B cell (primary cell): Measurements from ENCODE around the gene CARMIL1. TPM values are rescaled to one million over a fixed set of nuclear protein-coding genes. Genes with fewer than 3 reads are reported as not detected.
A peak's percentile ranks its signal among the peaks of the same experiment; 100 is the strongest.

ENCODE experiments used
- ATAC-seq: fragments of 200-7000 bp; cut with Tn5 transposase; one replicate; pipeline ENCODE4 v1.10.0; 2021; ENCODE audit warnings: low read depth, mild to moderate bottlenecking, moderate number of reproducible peaks, moderate library complexity
- CTCF ChIA-PET: fragments of 350-600 bp; sonication (Branson Sonifier 250); formaldehyde crosslinking; loops from one replicate; lab custom pipeline; 2021; ENCODE audit warnings: antibody characterized with exemption, inconsistent platforms; lab: Charles Lee
- POLR2A ChIA-PET: fragments of 350-600 bp; sonication (Branson Sonifier 250); formaldehyde crosslinking; loops from one replicate; lab custom pipeline; 2021; ENCODE audit warnings: antibody characterized with exemption; lab: Charles Lee
- DNase-seq: peaks from one replicate; pipeline ENCODE4 v3.0.0; 2013
- H2AFZ ChIP-seq: 2 replicates; pipeline ENCODE4 v1.6.1; 2012; ENCODE audit warnings: mild to moderate bottlenecking, low read depth, low read length; ENCODE audit not compliant: insufficient read depth, poor library complexity, severe bottlenecking
- H3K27ac ChIP-seq, 2 donors: 1 replicate in 1 of 2; 2 replicates in 1 of 2; pipeline ENCODE4 v1.5.1; 2012 to 2013; ENCODE audit warnings: low read length in 2 of 2, mild to moderate bottlenecking in 2 of 2, moderate library complexity in 1 of 2
- H3K27me3 ChIP-seq, 4 experiments: fragments of 200-600 bp in 1 of 4; sonication (generic) in 1 of 4; replicated peaks in 1 of 4; 1 replicate in 2 of 4; 2 replicates in 2 of 4; pipeline versions ENCODE4 v1.6.1 to v1.7.0; 2013 to 2016; ENCODE audit warnings: low read length in 3 of 4, mild to moderate bottlenecking in 2 of 4, mixed read lengths in 1 of 4, moderate library complexity in 1 of 4; ENCODE audit not compliant: insufficient read depth in 4 of 4, control insufficient read depth in 3 of 4; ENCODE audit errors: control extremely low read depth in 1 of 4
- H3K36me3 ChIP-seq, 2 experiments: replicated peaks in 1 of 2; 1 replicate in 1 of 2; 2 replicates in 1 of 2; pipeline versions ENCODE4 v1.6.1 to v1.7.1; 2013; ENCODE audit warnings: low read length in 1 of 2; ENCODE audit not compliant: insufficient read depth in 2 of 2, control insufficient read depth in 1 of 2; ENCODE audit errors: control extremely low read depth in 1 of 2, extremely low read depth in 1 of 2
- H3K4me1 ChIP-seq, 2 donors: fragments of 200-600 bp in 1 of 2; sonication (generic) in 1 of 2; 1 replicate in 1 of 2; 2 replicates in 1 of 2; pipeline versions ENCODE4 v1.5.1 to v1.6.1; 2013 to 2017; ENCODE audit warnings: low read length in 2 of 2; ENCODE audit not compliant: control insufficient read depth in 2 of 2, insufficient read depth in 2 of 2
- H3K4me2 ChIP-seq: replicated peaks from 2 replicates; pipeline ENCODE3; 2012; ENCODE audit warnings: mild to moderate bottlenecking, low read depth, low read length; ENCODE audit not compliant: poor library complexity, severe bottlenecking
- H3K4me3 ChIP-seq, 5 experiments: fragments of 200-600 bp in 1 of 5; sonication (generic) in 1 of 5; 1 replicate in 3 of 5; 2 replicates in 2 of 5; pipeline versions ENCODE4 v1.5.1 to v1.7.0; 2011 to 2016; ENCODE audit warnings: low read length in 4 of 5, mild to moderate bottlenecking in 4 of 5, low read depth in 2 of 5, control low read depth in 1 of 5, moderate library complexity in 1 of 5; ENCODE audit not compliant: insufficient read depth in 1 of 5; ENCODE audit errors: control extremely low read depth in 1 of 5, extremely low read depth in 1 of 5
- H3K79me2 ChIP-seq: fragments of 200-600 bp; sonication (generic); one replicate; pipeline ENCODE4 v1.6.0; 2016; ENCODE audit warnings: low read length; ENCODE audit not compliant: control insufficient read depth, insufficient read depth
- H3K9ac ChIP-seq: fragments of 200-600 bp; sonication (generic); 2 replicates; pipeline ENCODE4 v1.6.1; 2017; ENCODE audit warnings: mild to moderate bottlenecking, low read length, moderate library complexity
- H3K9me3 ChIP-seq, 3 donors: one replicate each; pipeline versions ENCODE4 v1.6.1 to v1.7.1; 2013; ENCODE audit warnings: low read length in 2 of 3; ENCODE audit not compliant: control insufficient read depth in 2 of 3, insufficient read depth in 1 of 3; ENCODE audit errors: control extremely low read depth in 1 of 3
- H4K20me1 ChIP-seq: 2 replicates; pipeline ENCODE4 v1.6.0; 2012; ENCODE audit warnings: mild to moderate bottlenecking, low read length; ENCODE audit not compliant: insufficient read depth, control insufficient read depth, poor library complexity, severe bottlenecking
- H3K27ac Mint-ChIP-seq: one replicate; pipeline ENCODE4 v1.8.0; 2021; ENCODE audit warnings: mixed read lengths
- H3K27me3 Mint-ChIP-seq: one replicate; pipeline ENCODE4 v1.8.0; 2021; ENCODE audit warnings: mixed read lengths
- H3K4me1 Mint-ChIP-seq: one replicate; pipeline ENCODE4 v1.8.0; 2021; ENCODE audit warnings: mixed read lengths
- H3K4me3 Mint-ChIP-seq: one replicate; pipeline ENCODE4 v1.8.0; 2021; ENCODE audit warnings: mixed read lengths
- H3K9me3 Mint-ChIP-seq: one replicate; pipeline ENCODE4 v1.8.0; 2022; ENCODE audit warnings: mixed read lengths; ENCODE audit not compliant: insufficient read depth
- EZH2 ChIP-seq: IDR thresholded peaks from 2 replicates; pipeline ENCODE4 v1.6.1; 2012; ENCODE audit warnings: borderline replicate concordance, low read depth, mild to moderate bottlenecking, moderate library complexity, low read length; ENCODE audit not compliant: insufficient read depth, poor library complexity, severe bottlenecking
- whole genome bisulfite sequencing: methylation state at CpG from one replicate; pipeline ENCODE4 v1.1.5; 2013; ENCODE audit warnings: missing lambda C conversion rate; ENCODE audit not compliant: insufficient coverage; 5-methylcytosine and 5-hydroxymethylcytosine counted together
- intact Hi-C: fragments of 100-400 bp; cut with micrococcal nuclease; formaldehyde crosslinking; loops from one replicate; pipeline ENCODE4 v1.10.0; 2022
- polyA plus RNA-seq: library from polyadenylated mRNA; depleted of rRNA; stranded (reverse); fragments of >200 nt; gene quantifications from 2 replicates; pipeline ENCODE4 v1.2.3, GENCODE V29; 2012
- total RNA-seq, 2 donors: library from RNA; stranded (reverse); fragments of 120-200 nt in 1 of 2; gene quantifications; 1 replicate in 1 of 2; 2 replicates in 1 of 2; pipeline versions ENCODE4 v1.2.3 to v1.2.4, GENCODE V29; 2013 to 2022
- TF ChIP-seq, protein P1 (sequence below): fragments of 200-600 bp; IDR thresholded peaks from one replicate; pipeline ENCODE4 v1.8.0; 2022; ENCODE audit warnings: antibody characterized with exemption, mild to moderate bottlenecking

The CARMIL1 gene
- total and polyA plus RNA-seq, 2 donors (not counting 1 experiment from before 2014, with no cell fraction given) = 7.5 to 11.0 TPM

DNA sequence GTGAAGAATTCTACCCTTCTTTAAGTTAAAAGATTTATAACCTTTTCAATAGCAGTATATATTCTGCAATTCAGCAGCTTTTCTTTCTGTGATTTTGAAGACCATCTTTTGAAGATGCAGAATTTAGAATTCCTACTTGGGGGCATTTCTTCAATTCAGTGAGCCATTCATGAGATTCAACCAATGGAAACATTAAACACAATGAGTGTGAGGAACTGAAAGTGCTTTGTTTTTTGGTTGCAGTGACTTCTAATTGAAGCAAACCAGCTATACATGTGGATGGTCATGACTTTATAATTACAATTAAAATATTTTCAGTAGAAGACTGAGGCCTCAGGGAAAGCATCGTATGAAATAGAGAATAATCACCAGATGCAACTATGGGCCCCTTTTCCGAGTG lies 108.3 kb downstream of the CARMIL1 start:
- no peaks in the 10 kb centered on the region for H3K27me3 ChIP-seq
- H3K36me3 ChIP-seq = no peaks in the 10 kb centered on the region
- Mint-ChIP-seq H3K27ac (peak overlapping the region; percentile 81), H3K4me3 (peak overlapping the region; percentile 62), H3K27me3 (no peaks in the 10 kb centered on the region), H3K4me1 (peaks cover 23% of the 10 kb centered on the region), H3K9me3 (peaks cover 3% of the 10 kb centered on the region)
- POLR2A ChIA-PET = no interaction called here
- no peaks in the 10 kb centered on the region for H4K20me1 ChIP-seq
- WGBS = 100% methylated on average over 1 of the region's 2 CpGs
- peaks cover 0 to 3% (median 0%) of the 10 kb centered on the region in 3 donors for H3K9me3 ChIP-seq
- peaks cover 18% of the 10 kb centered on the region for H3K79me2 ChIP-seq
- peak overlapping the region; percentile 62 for H3K4me2 ChIP-seq
- H3K4me1 ChIP-seq = peaks cover 23 to 24% of the 10 kb centered on the region in 2 donors
- H3K27ac ChIP-seq = peak overlapping the region; percentile 45 to 70
- intact Hi-C loops = loop anchor here (1.0 to 10.0 kb wide), 2 partner anchors 18 to 87 kb away; no protein-coding TSS in a partner anchor
- DNase-seq (peak; percentile 39), ATAC-seq (peak; percentile 65)
- H3K9ac ChIP-seq = peak overlapping the region; percentile 43
- TF ChIP-seq EZH2 = no peak
- TF ChIP-seq, protein P1, sequence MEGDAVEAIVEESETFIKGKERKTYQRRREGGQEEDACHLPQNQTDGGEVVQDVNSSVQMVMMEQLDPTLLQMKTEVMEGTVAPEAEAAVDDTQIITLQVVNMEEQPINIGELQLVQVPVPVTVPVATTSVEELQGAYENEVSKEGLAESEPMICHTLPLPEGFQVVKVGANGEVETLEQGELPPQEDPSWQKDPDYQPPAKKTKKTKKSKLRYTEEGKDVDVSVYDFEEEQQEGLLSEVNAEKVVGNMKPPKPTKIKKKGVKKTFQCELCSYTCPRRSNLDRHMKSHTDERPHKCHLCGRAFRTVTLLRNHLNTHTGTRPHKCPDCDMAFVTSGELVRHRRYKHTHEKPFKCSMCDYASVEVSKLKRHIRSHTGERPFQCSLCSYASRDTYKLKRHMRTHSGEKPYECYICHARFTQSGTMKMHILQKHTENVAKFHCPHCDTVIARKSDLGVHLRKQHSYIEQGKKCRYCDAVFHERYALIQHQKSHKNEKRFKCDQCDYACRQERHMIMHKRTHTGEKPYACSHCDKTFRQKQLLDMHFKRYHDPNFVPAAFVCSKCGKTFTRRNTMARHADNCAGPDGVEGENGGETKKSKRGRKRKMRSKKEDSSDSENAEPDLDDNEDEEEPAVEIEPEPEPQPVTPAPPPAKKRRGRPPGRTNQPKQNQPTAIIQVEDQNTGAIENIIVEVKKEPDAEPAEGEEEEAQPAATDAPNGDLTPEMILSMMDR = no peak
- CTCF ChIA-PET = interaction anchor here (0.6 to 1.3 kb wide), 4 partner anchors 17 to 634 kb away, joined by 3 read pairs; a partner anchor contains a TSS
- peak overlapping the region; percentile 70 for H2AFZ ChIP-seq
- peak overlapping the region in 2 of 5 experiments; percentile 37 to 39 for H3K4me3 ChIP-seq

- H4K20me1 ChIP-seq = no peaks in the 10 kb centered on the region
- peaks cover 23 to 24% of the 10 kb centered on the region in 2 donors for H3K4me1 ChIP-seq
- H3K36me3 ChIP-seq = no peaks in the 10 kb centered on the region
- peak overlapping the region in 2 of 5 experiments; percentile 37 to 39 for H3K4me3 ChIP-seq
- ATAC-seq (no peak), DNase-seq (no peak)
- H3K9me3 ChIP-seq = no peaks in the 10 kb centered on the region
- no peak for TF ChIP-seq EZH2
- TF ChIP-seq, protein P1 = no peak
- no peaks in the 10 kb centered on the region for H3K27me3 ChIP-seq
- peak overlapping the region; percentile 70 for H2AFZ ChIP-seq
- ChIA-PET CTCF (interaction anchor here (0.6 to 1.3 kb wide), 4 partner anchors 17 to 634 kb away, joined by 3 read pairs; a partner anchor contains a TSS), POLR2A (no interaction called here)
- intact Hi-C loops = loop anchor here (1.0 to 10.0 kb wide), 2 partner anchors 17 to 87 kb away; no protein-coding TSS in a partner anchor
- peak overlapping the region; percentile 43 for H3K9ac ChIP-seq
- no peaks in the 10 kb centered on the region for H3K27me3 Mint-ChIP-seq
- peak overlapping the region; percentile 45 to 70 for H3K27ac ChIP-seq
- 17% methylated on average over 1 of the region's 2 CpGs for WGBS
- H3K9me3 Mint-ChIP-seq = peaks cover 2% of the 10 kb centered on the region
- H3K27ac Mint-ChIP-seq = peak overlapping the region; percentile 81
- peak overlapping the region; percentile 62 for H3K4me3 Mint-ChIP-seq
- H3K4me2 ChIP-seq = peak overlapping the region; percentile 62
- H3K4me1 Mint-ChIP-seq = peaks cover 23% of the 10 kb centered on the region
- peaks cover 16% of the 10 kb centered on the region for H3K79me2 ChIP-seq
These were observed 108.7 kb downstream of the CARMIL1 start for GRCh38 chr6:25387911-25388310.
